Stimulated activated CD8-positive, alpha-beta memory T cell treated with anti-CD3 and anti-CD28 coated beads, Interleukin-15, amount 100 ng/mL, for 4 hours (primary cell): ENCODE results near the gene TMEM245.

Source experiments
- DNase-seq, 2 donors: peaks; one replicate each; pipeline ENCODE4 v3.0.0-alpha.2; 2020; ENCODE audit warnings: low read depth in 2 of 2

The TMEM245 gene

DNA sequence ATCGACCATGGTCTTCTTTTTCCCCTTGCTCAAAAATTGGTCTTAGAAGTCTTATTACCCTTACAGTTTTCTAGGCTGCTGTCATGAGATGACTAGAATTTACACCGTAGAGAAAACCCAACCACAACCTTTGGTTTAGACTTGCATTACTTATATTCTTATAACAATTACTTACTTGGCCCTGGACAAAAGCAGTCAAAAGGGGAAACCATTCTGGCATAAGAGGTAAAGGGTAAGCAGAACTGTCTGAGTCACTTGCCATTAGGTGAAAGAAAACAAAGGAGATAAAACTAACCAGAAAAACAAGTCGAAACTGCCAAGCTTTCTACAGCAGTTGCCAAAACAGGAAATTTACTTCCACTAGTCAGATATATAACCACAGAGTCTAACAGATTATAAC lies 17.9 kb downstream of the TMEM245 start:
- no peak for DNase-seq

DNA sequence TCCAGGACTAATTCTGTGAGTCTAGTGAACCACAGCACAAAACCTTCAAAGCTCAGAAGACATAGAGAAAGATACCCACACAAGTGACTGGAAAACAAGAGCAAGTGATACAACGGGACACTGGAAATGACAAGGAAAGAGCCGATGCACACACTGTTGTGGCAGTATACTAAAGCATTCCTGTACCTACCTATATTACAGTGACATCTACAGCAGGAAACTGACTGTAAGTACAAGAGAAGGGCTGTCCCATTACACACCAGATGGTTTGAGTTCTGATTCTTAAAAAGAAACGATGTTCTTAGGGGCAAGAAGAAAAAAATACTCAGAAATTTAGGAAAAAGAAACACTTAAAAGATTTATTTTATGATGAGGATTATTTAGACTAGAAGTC lies 18.5 kb downstream of the TMEM245 start:
- no peak for DNase-seq

DNA sequence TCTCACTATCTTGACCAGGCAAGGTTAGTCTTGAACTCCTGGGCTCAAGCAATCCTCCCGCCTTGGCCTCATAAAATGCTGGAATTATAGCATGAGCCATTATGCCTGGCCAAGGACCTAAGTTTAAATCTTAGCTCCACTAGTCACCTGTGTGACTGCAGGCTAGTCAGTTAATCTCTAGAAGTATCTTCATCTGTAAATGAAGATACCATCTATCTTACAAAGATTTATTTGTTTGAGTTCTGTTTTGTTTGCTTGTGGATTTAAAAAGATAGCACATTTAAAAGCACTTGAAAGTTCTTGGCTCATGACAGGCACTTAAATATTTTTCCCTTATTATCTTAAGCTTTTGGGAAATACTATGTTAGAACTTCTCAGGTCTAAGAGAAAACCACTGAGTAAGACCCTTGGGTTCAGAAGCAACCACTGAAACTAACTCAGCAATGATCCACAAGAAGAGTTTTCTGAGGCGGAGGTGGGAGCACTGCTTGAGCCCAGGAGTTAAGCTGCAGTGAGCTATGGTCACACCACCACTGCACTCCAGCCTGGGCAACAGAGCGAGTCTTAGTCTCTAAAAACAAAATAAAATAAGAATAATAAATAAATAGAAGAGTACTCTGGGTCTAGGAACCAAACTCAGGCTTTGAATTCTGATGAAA lies 19.1 kb downstream of the TMEM245 start:
- no peak for DNase-seq

DNA sequence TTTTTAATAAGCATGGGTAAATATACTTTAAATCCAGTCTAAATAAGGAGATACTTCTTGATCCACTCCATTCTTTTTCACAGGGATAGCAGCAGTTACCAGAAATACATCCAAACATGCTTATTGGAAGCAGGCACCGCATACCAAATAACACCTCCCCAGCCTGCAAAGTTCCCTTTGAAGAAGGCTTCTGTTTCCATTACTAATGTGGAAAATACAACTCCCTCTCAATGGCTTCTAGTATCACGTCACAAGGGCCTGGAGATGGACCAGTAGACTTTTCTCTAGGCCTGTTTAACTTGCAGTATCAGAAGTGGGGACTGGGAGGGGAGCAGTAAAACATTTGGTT lies 20.8 kb downstream of the TMEM245 start:
- DNase-seq, result no peak

DNA sequence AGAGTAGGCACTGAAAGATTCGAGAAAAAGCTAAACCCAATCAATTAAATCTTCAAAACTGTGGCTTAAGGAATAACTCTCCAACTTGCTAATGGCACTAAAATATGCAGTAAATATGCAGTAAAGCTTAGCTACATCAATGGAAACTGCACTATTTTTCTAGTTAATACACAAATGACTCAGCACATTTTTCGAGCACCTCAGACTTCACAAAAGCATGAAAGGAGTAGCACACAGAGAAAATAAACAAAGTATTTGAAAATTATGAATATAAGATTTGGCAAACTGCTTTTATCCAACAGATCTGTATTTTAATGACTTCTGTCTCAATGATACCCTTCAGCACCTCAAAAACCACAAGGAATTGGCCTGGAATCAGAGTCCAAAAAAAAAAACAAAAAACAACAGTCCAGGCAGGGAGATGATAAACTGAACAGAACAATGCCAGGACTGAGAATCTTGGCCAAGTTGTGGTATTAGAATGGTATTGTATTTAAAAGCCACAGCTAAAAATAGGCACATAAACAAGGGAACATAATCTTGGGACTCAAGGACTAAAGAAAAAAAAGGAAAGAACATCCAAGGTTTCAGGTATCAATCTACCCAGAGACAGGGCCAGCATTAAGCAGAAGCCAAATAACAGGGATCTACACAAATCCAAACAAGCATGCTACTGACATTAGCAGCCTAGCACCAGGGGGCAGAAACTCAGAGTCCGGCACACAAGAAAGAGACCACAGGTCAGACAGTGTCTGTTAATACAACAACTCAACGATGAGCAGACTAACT lies 21.4 kb downstream of the TMEM245 start:
- DNase-seq, result no peak

DNA sequence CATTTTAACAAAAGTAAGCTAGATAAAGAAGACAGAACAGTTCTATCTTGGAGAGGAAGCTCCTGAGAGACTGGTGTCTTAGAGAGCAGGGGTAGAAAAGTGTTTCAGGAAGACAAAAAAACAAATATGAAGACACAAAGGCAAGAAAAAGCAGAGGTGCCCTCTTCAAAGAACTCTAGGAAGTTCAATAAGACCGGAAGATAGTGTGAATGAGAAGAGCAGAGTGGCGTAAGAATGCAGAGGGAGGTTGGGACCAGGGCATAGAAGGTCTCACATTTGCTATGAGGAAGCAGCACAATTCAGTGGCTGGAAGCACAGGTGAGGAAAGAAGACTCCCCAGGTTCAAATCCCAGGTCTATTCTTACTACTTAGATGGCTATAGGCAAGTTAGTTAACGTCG lies 22.6 kb downstream of the TMEM245 start:
- no peak for DNase-seq

DNA sequence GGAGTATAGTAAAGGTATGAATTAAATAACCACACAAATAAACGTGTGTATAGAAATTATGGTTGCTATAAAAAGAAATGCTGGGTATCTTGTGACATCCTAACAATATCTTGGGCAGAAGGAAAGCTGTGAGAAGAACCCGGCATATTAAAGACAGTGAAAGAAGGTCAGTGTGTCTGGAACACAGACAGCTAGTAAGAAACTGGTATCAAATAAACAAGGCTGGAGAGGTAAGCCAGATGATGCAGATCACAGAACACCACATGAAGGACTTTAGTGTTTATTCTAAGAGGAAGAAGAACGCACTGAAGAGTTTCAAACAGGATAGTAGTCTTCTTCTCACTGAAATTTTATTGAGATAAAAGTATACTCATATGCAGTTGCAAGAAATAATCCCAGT lies 24.4 kb downstream of the TMEM245 start:
- DNase-seq, result no peak

DNA sequence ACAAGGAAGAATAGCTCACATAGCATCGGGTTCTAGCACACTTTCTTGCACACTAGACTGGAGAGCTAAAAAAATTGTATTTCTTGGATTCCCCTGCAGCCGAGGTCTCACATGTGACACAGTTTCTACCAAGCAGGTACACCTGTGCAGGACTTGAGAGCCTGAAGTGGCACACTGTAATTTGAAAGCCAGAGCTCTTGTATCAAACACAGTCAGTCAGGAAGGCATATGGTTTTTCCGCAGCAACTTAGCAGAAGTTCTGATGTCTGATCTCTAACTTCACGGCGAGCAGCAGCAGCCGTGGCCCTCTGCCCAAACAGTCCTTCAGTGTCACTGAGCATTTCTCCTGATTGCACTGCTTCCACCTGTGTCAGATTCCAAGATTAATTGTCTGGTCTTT lies 25.5 kb downstream of the TMEM245 start:
- no peak for DNase-seq

DNA sequence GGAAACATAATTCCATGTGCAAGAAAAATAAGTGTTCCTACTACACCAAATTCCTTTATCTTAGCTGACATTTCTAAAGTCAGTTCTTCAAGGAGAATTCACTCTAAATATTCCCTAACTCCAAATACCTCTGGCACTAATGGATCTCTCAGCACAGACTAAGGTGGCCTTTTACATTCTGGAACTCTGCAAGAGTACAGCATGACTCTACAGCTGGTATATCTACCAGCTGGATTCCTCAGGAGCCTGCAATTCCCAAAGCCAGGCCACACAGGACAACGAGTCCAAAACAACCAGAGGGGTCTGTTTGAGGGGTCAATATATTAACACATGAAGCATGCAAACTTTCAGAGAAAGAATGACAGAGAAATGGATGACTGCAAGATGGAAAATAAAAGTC lies 27.2 kb downstream of the TMEM245 start:
- no peak for DNase-seq

DNA sequence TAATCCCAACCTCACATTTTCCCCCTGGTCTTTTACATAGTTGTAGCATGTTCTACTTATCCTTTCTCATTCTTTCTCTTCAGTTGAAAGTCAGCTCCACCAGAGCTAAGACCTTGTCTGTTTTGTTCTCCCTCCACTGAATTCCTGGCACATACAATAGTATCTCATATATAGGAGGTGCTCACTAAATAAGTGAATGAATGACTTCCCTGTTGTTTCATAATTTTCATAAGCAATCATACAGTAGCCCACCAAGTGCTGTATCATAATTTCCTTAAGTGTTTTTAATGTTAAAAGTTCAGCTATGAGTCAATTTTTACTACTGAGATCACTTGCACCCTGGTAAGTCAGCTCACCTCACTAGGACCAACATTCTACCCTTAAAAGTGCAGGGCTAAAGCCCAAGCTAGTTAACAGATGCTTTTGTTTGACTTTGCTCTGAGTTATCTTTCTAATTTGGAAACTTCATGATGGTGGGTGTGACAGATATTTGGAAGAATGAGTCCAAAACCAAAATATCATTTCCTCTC lies 27.6 kb downstream of the TMEM245 start:
- DNase-seq, result no peak

DNA sequence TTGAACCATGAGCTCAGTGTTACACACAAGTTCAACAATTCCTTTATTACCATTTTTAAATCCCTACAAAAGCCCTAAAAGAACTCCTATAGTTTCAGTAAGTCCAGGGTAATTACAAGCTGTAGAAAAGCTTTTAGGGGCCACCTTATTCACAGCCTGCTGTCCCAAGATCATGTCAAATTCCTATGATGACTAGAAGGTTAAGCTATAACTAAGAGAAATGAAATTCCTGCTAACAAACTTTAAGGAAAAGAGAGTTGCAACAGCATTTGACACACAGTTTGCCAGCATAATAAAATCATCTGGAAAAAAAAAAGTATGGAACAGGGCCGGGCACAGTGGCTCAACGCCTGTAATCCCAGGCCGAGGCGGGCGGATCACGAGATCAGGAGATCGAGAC lies 31.5 kb downstream of the TMEM245 start:
- no peak for DNase-seq

DNA sequence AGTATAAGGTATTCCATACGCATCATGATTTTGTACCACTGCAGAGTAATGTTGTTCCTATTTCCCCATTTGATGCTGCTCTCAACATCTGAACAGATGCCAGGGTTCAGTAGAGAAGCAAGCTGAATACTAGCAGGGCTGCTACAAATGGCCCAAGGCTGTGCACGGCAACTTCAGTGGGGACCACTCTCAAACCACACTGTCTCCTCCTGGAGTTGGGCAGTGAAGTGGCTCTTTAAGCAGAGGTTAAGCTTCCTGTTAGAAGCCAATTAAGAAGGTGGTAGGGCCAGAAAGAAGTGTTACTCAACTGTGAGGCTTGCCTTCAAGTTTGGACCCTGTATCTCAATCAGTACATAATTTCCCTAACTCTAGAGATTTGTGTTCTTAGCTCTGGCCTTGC lies 32.0 kb downstream of the TMEM245 start:
- no peak for DNase-seq

DNA sequence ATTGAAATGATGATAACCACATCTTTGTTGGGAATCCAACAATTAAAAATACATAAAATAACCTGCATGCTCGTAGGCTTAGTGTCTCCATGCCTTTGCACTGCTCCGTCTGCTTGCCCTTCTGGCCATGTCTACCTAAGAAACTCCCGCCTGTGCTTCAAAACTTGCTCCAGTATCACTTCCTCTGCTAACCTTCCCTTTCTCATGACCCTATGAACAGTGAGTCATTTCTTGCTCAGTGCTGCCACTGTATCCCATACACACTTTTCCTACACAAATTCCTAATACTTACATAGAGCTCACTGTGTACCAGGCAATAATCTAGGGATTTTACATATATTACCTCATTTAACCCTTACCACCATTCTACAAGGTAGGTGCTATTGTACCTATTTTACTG lies 33.5 kb downstream of the TMEM245 start:
- DNase-seq, result no peak

DNA sequence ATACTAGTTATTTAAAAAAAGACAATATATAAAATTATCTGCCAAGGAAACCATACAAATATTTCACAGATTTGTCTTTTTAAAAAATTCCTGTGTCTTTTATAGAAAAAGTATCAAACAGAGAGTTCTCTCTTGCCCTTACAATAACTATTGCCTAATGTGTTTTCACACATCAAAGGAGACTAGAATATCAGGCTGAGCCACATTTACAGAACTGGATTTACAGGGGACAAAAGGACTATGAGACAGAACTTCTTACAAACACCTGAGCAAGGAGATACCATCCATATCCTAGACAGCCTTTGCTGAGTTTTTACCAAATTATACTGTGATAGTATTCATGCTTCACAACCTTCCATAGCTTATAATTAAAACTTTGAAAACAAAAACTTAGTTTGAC lies 34.2 kb downstream of the TMEM245 start:
- no peak for DNase-seq

DNA sequence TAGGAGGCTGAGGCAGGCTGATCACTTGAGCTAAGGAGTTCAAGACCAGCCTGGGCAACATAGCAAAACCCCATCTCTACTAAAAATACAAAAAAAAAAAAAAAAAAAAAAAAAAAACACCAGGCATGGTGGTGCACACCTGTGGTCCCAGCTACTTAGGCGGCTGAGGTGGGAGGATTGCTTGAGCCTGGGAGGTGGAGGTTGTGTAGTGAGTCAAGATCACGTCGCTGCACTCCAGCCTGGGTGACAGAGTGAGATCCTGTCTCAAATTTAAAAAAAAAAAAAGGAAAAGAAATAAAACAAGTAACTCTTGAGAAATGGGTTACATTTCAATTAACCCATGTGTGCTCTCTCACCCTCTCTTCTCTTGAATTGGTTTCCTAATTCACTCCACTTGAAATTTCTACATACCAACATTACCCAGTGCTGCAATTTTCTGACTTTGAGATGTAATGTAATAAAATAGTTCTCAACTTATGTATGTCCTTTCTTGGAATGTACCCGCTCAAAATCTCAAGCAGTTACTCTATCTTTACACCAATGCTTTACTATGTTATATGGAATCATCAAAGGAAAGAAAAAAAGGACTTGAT lies 35.8 kb downstream of the TMEM245 start:
- DNase-seq, result no peak

DNA sequence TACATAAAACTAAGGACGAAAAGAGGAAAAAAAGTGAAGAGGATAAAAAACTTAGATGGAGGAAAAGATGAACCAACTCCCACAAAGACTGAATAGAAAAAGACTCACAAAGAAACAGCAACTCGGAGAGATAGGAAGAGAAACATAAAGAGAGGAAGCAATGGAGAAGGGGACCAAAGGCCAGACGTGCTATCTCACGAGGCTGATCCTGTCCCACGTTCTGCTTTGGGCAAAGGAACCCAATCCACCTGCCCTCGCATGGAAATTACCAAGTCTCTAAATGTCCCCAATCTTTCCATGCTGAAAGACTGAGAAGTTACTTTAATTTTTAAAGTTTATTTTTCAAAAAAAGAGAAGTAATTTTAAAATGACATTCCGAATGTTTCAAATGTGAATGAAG lies 36.6 kb downstream of the TMEM245 start:
- no peak for DNase-seq

DNA sequence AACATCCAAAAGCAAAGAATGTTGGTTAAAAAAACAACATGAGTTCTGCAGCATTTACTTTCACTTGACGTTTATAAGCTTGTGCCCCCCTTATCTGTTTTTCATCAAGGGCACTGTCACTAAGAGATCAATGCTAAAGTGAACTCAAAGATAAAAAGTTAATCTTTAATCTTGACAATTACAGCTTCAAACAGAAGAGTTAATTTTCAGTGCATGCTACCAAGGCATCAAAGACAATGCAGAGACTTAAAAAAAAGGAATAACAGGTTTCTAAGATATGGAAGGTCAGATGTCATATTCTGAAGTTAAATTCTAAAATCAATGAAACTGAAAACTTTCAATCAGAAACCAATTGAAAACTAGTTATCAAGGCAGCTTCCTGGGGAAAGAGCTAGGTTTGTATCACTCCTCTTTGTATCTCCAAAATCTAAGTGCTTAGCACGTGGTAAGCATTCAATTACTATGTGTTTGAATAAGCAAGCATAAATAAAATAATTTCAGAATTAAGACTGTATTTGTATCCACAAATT lies 37.6 kb downstream of the TMEM245 start:
- DNase-seq, result no peak

DNA sequence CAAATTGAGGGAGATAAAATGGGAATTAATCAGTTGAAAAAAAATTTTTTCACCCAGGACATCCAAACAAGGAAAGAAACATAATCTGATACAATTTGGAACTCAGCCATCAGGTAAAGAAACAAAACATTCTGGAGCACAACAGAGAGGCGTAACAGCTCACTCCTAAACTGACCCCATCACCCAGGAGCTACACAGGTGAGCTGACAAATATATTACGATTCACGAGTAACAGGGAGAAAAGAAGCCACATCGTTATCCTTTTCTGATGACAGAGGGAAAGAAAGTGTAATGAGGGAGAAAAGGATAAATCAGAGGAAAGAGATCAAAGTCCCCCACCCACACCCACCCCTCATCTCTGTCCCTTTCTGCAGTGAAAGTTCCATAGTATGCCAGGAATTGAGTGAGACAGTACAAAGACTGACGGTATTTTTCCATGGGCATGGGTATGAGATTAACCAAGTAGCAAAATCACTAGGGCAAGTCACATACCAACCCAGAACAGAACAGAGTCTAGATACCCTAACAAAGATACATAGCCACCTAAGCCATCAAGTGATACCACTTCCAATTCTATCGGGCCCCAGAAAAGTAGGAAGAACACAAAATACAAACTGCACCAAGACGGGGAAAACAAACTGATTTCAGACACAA lies 45.4 kb downstream of the TMEM245 start:
- DNase-seq, result no peak

DNA sequence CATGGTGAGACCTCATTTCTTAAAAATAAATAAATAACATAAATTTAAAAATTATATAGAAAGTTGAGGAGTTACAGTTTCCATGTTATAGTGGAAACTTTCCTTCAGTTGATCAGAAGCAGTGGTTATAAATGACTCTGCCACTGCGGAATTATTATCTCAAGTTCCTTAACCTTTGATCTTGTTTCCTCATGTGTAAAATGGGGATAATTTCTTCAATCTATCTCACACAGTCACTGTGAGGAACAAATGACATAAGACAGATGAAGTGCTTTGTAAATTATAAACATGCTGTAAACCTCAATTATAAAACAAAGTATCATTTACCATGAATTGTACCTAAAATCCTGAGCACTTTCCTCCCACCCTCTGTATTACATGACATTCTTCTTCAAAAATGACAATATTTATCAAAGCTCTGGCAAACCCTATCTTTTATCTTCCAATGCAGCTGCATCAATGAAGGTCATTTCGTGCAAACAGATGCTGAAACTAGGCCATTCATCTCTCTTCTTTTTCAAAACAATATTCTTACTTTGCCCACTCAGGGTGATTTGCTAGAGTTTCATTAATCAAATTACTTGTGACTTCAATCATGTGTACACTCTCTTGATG lies 46.8 kb downstream of the TMEM245 start:
- DNase-seq, result no peak

DNA sequence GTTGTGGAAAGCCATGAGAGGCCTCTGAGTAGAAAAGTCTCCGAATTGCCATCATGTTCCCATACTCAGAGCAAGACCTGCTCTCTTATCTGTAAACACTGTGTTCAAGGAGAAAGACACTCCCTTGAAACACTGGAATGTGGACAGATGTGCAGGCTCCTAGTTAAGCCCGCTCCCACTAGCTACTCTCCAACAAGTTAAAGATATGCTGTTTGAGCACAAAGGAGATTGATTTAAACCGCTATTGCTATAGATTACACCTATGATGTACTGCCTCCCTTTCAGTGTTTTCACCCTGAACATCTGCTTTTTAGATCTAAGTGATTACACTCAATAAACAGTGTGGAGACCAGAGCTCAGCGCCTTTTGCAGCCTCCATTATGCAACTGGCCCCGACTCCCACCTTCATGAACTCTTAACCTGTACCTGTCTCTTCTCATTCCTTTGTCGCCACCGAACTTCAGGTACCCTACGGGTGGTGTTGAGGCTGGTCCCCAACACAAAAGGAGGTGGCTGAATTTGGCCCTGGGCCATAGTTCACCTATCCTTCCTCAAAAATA lies 47.5 kb downstream of the TMEM245 start:
- DNase-seq, result no peak

DNA sequence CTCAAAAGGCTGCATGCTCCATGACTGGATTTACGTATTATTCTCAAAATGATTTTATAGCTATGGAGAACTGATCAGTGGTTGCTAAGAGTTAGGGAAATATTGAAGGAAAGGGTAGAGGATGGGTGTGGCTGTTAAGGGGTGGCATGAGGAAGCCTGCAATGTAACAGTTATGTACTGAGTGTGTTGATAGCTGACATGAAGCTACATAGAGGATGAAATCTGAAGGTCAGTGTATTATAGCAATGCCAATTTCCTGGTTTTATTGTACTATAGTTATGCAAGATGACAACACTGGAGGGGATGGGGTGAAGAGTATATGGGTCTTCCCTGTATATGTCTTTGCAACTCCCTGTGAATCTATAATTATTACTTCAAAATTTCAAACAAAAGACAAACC lies 51.0 kb downstream of the TMEM245 start:
- DNase-seq, result no peak
